HL-60 (cell line): ENCODE measurements around the gene IGFBP3.

ENCODE experiments used
- DNase-seq, 2 experiments: peaks; one replicate each; pipeline ENCODE4 v3.0.0-alpha.2; 2010 to 2020; ENCODE audit warnings: low read depth in 1 of 2, low spot score in 1 of 2
- H3K27ac ChIP-seq: fragments of 250-450 bp; sonication (Bioruptor Pico); replicated peaks from 2 replicates; pipeline ENCODE4 v1.5.1; 2020; ENCODE audit warnings: mild to moderate bottlenecking, moderate library complexity
- H3K27me3 ChIP-seq: fragments of 250-450 bp; sonication (Bioruptor Pico); 2 replicates; pipeline ENCODE4 v1.5.1; 2021; ENCODE audit warnings: mild to moderate bottlenecking, moderate library complexity; ENCODE audit not compliant: insufficient read depth, poor library complexity, severe bottlenecking
- H3K4me3 ChIP-seq: replicated peaks from 2 replicates; pipeline ENCODE4 v1.5.1; 2011; ENCODE audit warnings: mild to moderate bottlenecking, control low read depth, low read length; ENCODE audit not compliant: insufficient read depth
- CTCF ChIP-seq: IDR thresholded peaks from one replicate; pipeline ENCODE4 v1.5.1; 2011; ENCODE audit warnings: low read length, control low read depth, inconsistent platforms; ENCODE audit not compliant: insufficient read depth
- GABPA ChIP-seq: IDR thresholded peaks from 2 replicates; pipeline ENCODE4 v1.6.1; 2012; ENCODE audit warnings: low read depth
- POLR2AphosphoS5 ChIP-seq: IDR thresholded peaks from 2 replicates; pipeline ENCODE4 v1.6.1; 2012; ENCODE audit warnings: low read depth
- SPI1 ChIP-seq: IDR thresholded peaks from 2 replicates; pipeline ENCODE4 v1.6.1; 2012; ENCODE audit warnings: low read depth, mild to moderate bottlenecking, borderline replicate concordance
- TF ChIP-seq, protein P1 (sequence below): IDR thresholded peaks from 2 replicates; pipeline ENCODE4 v1.6.1; 2012; ENCODE audit warnings: low read depth; ENCODE audit not compliant: insufficient replicate concordance

Gene IGFBP3

DNA sequence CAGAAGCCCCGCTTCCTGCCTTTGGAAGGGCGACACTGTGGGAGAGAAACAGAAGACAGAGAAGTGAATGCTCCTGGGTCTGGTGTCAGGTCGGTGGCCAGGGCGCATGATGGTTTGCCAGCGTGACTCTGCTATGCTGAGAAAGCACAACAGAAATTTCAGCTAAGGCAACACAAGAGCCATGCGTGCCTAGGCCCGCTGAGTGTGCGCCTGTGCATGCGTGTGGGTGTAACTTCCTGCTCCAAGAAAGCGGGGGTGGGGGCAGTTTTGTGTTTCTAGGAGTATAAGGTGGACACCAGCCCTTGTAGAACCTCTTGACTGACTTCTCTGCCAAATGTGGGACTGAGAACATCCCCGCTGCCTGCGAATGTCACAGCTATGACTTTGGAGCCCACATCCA is 6.2 kb downstream of the IGFBP3 start:
- DNase-seq: no peak
- TF ChIP-seq GABPA (no peak), SPI1 (no peak), POLR2AphosphoS5 (no peak), CTCF (no peak)
- TF ChIP-seq, protein P1, sequence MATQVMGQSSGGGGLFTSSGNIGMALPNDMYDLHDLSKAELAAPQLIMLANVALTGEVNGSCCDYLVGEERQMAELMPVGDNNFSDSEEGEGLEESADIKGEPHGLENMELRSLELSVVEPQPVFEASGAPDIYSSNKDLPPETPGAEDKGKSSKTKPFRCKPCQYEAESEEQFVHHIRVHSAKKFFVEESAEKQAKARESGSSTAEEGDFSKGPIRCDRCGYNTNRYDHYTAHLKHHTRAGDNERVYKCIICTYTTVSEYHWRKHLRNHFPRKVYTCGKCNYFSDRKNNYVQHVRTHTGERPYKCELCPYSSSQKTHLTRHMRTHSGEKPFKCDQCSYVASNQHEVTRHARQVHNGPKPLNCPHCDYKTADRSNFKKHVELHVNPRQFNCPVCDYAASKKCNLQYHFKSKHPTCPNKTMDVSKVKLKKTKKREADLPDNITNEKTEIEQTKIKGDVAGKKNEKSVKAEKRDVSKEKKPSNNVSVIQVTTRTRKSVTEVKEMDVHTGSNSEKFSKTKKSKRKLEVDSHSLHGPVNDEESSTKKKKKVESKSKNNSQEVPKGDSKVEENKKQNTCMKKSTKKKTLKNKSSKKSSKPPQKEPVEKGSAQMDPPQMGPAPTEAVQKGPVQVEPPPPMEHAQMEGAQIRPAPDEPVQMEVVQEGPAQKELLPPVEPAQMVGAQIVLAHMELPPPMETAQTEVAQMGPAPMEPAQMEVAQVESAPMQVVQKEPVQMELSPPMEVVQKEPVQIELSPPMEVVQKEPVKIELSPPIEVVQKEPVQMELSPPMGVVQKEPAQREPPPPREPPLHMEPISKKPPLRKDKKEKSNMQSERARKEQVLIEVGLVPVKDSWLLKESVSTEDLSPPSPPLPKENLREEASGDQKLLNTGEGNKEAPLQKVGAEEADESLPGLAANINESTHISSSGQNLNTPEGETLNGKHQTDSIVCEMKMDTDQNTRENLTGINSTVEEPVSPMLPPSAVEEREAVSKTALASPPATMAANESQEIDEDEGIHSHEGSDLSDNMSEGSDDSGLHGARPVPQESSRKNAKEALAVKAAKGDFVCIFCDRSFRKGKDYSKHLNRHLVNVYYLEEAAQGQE: no peak
- no peak overlapping the region for H3K4me3 ChIP-seq

GRCh38 chr7:45912972-45913371 is 8.1 kb downstream of the IGFBP3 start:
- H3K4me3 ChIP-seq: no peak overlapping the region
- TF ChIP-seq GABPA (no peak), SPI1 (no peak), CTCF (no peak), POLR2AphosphoS5 (no peak)
- TF ChIP-seq, protein P1: no peak
- H3K27me3 ChIP-seq: peaks cover 5% of the 10 kb centered on the region

More for the DNA sequence above, 6.2 kb downstream of the IGFBP3 start:
- H3K27ac ChIP-seq: no peak overlapping the region
- H3K27me3 ChIP-seq: peaks cover 21% of the 10 kb centered on the region

DNA sequence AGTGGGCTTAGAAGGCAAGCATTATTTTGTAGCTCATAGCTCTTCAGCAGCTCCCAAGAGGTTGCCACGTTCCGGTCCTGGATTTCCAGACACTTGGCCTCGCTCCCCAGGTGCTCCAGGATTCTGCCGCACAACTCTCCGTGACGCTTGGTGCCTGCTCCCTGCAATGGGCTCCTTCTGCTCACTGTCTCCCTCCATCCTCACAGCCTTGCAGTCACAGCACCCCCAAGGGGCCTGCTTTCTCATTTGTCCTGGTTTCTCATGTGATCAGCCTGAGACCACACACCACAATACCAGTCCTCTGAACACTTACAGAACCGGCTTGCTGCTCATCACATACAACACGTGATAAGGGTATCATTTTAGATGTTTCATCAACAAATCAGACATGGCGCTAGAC is 9.8 kb downstream of the IGFBP3 start:
- no peak for DNase-seq
- H3K27ac ChIP-seq: no peak overlapping the region
- peaks cover 2% of the 10 kb centered on the region for H3K27me3 ChIP-seq
- no peak overlapping the region for H3K4me3 ChIP-seq
- TF ChIP-seq SPI1 (no peak), CTCF (no peak), POLR2AphosphoS5 (no peak), GABPA (no peak)
- TF ChIP-seq, protein P1: no peak

More at GRCh38 chr7:45912972-45913371, 8.1 kb downstream of the IGFBP3 start:
- no peak overlapping the region for H3K27ac ChIP-seq
- no peak for DNase-seq
